SIG-M5 treated with dmso at 0.1 percent for 504 hours (cell line): ENCODE measurements around the gene MMD.
"Not testable (repeated sequence)": the region's sequence is repeated elsewhere in the genome, so short reads cannot be mapped to it uniquely, and the experiment has no call there.

ENCODE experiments used
- DNase-seq: peaks from one replicate; lab custom pipeline; 2025; ENCODE audit not compliant: unreplicated experiment; lab: John Stamatoyannopoulos, UW

MMD gene

DNA sequence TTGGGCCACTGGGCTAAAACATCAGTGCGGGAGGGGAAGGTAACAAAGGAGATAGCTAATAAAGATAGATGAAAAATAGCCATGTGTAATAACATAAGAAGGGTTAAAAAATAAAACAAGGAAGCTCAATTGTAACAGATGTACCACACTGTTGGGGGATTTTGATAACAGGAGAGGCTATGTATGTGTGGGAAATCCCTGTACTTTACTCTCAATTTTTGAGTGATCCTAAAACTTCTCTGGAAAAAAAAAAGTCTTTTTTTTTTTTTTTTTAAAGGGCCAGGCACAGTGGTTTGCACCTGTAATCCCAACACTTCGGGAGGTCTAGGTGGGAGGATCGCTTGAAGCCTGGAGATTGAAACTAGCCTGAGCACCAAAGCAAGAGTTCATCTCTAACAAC lies 1.9 kb upstream of the MMD start:
- DNase-seq = no peak

DNA sequence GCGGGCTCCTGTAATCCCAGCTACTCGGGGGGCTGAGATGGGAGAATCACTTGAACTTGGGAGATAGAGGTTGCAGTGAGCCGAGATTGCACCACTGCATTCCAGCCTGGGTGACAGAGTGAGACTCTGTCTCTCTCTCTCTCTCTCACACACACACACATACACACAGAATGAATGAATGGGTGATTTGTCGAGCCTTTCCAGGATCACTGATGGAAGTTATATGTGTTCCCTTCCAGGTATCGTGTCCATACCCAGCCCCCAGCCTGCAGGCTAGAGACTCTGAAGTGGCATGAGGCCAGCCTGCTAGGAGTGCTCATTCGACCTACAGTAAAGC lies 1.2 kb upstream of the MMD start:
- DNase-seq = not testable (repeated sequence)

DNA sequence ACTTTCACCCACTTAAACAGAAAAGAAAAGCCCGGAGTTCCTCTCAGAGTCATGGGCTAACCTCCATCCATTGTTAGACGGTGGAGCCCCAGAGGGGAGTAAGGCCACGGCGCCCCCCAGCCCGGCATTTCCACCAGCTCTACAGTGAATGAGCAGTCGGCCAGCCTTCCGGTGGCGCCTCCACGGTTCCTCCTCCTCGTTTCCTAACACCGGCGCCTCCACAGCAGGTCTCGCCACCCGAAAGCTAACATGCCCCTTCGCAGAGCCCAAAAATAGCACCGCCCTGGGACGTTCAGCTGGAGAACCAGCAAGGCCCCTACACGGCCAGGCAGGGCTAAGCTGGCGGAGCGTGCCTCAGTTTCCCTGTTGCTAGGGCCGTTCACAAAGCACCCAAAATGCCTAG lies 858 bp downstream of the MMD start:
- DNase-seq = peak; percentile 45

DNA sequence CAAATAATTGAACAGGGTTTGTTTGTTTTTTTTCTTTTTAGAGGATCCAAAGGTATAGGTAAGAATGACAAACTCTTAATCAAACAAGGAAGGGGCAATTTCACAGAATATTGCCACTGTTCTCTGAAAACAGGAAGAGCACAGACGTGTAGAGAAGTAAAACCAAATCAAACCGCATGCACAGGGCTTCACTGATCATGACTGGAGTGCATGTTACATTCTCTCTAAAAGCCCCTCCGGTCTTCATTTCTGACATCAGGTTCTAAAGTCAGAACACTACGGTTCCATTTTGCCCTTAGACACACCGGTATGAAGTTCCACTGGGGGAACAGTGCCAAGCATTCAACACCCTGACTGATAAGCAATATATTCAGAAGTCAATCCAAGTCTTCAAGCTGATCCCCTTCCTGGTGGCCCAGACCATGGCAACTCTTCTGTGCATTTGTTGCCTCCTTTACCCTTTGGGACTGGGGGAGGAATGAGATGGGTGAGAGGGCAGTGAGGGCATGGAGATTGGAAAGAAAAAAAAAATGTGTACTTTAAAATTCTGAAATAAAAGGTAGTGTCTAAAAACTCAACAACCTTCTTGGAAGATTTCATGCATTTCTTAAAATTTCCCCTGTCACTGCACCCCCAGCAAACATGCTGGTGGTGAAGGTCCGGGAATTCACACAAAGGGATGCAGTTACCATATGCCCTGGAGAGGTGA lies 1.4 kb downstream of the MMD start:
- DNase-seq = peak; percentile 78

DNA sequence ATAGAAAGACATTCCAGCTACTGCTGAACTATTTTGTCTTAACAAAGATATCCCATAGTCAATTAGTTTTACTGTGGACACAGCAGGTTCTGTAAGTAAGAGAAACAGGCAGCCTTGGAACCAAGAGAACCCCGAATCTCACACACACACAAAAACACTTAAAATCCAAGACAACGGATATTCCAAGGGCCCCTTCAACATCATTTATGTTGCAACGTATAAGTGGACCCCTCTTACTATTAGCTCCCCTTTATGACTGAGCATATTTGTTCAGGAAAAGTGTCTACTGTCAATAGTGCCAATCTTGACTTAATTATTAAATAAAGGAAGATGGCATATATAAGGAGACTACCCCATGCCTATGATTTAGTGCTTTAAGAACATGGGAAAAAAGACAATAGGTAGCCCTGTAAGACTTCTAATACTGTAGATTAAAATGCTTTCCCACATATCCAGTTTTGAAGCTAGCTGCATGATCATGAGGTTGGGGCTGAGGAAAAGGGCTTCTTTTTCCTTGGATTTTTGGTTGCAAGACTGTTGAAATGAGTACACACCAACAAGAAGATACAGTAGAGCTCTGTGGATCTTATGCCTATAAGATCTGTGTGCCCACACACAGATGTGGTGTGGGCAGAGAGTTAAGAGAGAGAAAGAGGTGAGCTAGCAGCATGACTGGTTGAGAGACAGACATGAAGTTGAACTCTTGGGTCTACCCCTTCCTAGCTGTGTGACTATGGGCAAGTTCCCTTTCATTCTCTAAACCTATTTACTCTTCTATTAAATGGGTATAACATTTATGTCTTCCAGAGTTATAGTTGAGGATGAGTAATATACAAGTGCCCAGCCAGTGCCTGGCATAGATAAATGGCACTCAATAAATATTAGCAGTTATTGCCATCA lies 3.0 kb downstream of the MMD start:
- no peak for DNase-seq

DNA sequence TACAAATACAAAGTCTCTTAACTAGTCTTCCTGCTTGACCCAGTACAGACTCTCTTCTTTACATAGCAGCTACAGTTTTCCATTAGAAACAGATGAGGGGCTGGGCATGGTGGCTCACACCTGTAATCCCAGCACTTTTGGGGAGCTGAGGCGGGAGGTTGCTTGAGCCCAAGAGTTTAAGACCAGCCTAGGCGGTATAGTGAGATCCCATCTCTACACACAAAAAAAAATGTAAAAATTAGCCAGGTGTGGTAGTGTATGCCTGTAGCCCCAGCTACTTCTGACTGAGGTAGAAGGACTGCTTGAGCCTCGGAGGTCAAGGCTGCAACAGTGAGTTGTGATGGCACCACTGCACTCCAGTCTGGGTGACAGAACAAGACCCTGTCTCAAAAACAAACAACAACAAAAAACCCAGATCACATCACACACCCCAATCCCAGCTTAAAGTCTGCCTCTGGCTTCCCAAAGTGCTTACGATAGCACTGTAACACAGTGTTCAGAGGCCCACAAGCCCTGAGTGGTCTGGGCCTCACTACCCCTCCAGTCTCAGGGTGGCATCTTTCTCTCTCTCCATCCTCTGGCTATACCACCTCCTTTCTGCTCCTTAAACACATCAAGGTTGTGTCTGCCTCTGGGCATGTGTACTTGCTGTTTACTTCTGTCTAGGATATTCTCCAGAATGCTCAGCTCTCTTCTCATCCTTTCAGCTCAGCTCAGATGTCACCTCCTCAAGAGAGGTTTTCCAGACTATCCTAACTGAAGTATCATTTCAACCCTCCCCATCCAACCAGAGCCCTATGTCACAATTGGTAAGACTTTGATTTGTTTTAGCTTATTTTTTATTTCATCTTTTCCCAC lies 4.0 kb downstream of the MMD start:
- no peak for DNase-seq

DNA sequence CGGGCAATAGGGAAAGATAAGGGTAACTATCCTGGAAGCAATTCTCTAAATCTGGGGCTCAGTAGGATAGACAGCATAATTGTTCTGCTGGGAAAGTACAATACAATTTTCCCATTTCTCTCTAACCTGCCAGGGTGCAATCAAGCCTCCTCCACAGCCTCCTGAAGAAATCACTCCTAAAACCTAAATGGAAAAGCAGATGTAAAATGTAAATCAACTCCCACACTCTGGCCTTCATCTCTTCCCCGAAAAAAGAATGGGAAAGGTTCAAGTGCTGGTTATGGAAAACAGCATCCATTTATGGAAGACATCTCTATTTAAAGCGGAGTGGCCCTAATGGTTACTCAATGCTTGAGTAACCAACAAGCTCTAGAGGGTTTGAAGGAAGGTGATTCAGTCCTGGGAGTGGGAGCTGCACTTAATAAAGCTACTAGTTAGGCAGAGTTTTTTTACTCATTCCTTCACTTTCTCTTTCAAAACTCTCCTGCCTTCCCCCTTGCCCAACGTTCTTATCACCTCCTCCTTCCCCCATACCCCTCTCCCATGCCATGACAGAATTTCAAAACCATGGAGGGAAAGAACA lies 5.1 kb downstream of the MMD start:
- peak; percentile 42 for DNase-seq

DNA sequence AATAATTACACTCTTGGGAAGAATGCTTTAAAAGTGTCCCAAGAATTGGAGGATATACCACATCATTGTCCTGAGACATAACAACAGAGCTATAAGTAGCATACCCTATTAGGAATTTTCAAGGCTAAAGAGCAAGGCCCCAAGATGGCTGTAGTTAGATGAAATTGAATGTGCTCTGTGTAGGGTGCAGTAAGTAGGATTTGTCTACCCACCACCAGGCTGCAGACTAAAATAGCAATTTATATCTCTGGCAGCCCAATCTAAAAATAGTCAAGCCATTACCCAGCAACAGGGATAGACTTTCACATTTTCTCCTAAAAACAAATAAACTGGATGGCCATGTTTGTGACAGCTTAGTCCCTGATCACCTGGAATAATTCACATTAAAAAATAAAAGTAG lies 5.6 kb downstream of the MMD start:
- no peak for DNase-seq

DNA sequence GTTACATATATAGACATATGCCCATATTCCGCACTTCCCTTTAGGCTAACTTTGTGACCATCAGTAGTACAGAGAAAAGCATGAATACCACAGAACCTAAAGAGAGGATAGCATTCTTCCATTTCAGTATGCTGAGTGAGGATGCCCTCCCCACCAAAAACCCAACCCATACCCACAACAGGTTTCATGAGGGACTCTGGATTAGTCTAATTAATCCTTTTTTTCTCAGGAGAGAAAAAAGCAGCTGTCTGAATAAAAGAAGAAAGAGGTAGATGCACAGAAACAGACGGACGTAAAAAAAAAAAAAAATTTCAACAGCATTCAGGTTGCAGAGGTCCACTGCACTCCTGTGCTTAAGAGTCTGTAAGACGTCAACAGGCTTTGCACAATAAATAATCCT lies 6.7 kb downstream of the MMD start:
- no peak for DNase-seq

DNA sequence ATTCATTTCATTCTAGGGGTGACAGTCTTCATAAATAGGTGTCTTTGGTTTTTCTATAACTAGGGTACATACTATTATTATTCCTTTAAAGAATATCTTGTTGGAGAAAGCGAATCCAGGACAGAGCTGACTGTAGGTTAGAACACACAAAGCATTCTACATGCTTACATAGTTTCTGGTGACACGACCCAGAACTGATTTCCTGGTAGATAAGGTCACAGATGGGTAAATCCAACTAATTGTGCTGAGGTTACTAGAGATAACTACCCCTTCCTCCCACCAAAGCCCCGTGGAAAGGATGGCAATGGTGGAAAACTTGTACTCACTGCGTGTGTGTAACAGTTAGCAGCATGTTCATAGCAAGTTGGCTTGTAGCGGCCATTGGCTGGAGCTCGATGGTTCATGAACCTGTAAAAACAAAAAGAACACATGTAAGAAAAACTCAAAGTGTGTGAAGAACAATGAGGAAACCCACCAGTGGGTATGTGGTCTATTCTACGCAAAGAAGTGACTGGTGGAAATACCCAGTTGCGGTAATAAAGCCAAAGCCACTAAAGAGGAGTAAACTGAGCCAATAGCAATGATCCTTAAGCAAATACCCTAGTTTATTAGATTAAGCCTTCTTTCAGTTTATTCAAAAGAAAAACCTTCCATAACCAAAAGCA lies 7.7 kb downstream of the MMD start:
- DNase-seq = no peak

DNA sequence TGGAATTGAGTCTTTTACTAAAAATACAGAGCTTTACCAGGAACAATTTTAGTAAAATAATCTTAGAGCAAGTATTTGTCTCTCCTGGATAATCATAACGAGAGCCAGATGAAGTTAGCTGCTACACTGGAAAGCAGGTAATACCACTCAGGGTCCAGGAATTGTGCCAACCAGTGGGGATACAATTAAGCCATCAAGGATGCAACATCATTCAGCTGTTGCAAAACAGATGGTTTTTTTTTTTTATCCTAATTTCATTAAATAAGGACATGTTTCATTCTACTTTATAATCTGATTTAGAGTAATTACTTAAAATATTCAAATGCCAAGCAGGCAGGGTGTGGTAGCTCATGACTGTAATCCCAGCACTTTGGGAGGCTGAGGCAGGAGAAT lies 10.2 kb downstream of the MMD start:
- DNase-seq = no peak

DNA sequence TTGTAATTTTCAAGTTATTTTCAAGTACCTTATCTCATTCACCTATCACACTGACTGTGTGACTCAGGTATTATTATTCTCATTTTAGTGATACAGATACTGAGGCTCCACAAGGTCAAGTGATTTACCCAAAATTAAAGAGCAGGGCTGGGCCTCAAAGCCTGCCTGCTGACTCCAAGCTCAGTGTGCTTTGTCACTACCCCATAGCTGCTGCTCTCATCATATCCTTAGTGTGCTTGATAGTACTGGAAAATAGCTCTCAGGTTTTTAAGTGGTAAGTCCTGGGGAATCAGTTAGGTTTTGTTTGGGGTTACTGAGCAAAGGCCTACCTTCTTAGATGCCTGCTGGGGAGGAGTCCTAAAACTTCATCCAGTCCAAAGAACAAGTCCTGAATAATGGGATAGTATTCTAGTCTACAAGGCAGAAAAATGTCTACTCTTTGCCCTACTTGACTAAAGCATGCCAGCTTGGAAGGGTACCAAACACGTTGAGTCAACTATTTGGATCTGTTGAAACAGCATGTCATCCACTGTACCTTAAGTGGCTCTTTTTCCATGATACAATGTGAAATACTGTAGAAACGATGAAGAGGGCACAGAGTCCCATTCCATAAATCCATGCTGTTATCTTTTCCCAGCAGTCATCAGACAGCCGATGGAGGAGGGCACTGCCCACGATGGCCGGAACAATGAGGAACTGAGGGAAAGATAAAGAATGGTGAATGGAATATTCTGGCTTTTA lies 10.7 kb downstream of the MMD start:
- no peak for DNase-seq

DNA sequence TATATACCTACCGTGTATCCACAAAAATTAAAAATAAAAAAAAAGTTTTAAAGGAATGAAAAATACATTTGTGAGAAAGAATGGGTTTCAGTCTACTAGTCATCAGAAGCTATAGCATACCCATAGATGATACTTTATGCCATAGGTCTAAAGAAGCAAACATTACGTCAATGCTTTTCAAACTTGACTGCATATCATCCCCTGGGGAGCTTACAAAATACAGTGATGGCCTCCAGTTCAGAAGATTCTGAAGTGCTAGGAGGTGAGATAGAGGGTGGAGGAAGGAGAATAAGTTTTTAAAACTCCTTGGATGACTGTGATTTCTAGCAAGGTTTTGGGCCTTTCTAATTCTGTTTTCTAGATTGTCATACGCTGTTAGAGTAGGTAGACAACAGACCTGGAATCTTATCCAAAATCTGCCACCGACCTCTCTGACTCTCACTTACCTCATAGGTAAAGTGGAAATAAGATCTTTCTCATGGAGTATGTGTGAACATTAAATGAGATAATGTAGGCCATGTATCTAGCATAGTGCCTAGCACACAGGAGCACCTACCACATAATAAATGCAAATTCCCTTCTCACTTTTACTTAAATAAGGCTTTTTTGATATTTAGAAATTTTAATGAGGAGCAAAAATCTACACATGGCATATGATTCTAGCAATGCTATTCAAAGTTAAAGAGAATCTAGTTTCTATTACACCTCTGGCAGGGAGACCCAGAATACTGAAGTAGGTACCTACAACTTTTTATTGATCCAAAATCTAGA lies 12.4 kb downstream of the MMD start:
- no peak for DNase-seq

DNA sequence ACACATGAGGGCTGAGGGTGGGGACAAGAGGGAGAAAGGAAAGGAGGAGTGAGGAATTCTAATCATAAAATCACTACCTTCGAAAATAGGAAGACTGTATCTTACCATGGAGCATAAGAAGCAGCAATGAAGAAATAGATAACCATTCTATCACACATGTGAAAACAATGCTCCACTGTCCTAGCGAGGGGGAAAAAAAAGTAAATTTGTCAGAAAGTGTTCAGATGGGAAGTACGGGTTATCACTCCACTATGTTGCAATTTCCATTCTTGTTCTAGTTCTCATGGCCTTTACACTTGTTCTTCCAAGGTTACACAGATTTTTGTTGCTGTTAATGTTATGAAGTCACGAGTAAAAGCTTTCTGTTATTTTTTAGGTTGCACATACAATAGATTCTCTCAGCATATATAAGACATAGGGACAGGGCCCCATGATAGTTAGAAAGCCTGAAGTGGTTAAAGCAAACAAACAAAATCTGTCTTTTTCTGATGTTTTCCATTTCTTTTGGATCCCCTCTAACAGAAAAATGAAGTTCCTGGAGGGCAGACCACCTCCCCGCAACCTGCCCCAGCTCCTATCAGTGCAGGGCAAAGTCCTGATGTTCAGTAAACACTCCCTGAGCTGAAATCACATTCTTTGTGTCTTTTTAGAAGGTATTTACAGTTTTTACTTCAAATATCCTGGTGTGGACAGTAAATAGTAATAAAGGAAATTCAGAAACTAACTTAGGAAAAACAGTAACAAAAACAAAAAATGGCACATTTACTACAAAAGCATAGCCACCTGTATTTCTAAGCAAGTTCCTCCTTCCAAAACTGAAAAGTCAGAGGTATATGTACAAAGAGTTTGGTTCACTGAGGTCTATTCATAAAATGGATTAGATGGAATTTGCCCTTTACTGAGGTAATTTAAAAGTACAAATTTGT lies 13.7 kb downstream of the MMD start:
- no peak for DNase-seq

DNA sequence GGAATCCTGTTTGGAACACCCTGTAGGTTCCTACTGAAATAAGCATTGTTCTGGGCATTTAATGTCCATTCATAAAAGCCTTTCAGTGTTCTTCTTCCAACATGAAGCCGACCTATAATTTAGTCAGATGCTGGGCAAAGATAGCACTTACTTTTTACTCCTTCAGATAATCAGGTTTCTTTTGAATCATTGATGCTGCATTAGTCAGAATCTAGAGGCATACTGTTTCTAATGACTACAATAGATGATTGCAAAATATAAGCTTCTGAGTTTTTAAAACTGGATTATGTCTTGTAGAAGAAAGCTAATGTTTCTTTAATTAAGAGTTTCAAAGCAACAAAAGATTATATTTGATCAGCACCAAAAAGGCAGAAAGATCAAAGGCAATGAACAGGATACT lies 16.0 kb downstream of the MMD start:
- no peak for DNase-seq

DNA sequence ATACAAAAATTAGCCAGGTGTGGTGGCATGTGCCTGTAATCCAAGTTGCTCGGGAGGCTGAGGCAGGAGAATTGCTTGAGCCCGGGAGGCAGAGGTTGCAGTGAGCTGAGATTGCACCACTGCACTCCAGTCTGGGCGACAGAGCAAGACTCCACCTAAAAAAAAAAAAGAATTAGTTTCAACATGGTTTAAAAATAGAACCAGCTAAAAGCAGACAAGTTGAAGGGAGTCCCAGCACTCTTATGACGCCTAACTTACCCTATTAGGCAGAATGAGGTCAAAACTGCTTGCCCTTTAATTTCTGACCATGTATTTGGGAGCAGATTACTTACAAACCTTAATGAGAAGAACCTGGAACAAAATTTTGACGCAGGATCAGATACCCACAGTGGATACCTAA lies 17.4 kb downstream of the MMD start:
- not testable (repeated sequence) for DNase-seq

DNA sequence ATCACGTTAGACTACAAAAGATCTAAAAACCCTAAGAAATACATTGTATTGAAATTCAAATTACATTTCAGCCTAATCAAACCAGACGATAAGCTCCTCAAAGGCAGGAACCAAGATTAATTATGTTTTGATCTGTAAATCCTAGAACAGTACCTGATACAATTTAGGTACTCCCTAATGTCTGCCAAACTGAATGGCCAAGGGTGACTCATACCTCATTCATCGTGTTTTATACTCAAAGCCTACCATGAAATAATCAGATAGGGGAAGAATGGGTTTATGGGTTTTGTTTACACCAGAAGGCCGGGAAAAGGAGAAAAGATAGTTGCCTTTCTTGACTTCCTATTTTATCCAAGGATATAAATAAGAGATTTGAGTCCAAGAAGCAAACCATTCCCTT lies 19.3 kb downstream of the MMD start:
- DNase-seq = no peak

DNA sequence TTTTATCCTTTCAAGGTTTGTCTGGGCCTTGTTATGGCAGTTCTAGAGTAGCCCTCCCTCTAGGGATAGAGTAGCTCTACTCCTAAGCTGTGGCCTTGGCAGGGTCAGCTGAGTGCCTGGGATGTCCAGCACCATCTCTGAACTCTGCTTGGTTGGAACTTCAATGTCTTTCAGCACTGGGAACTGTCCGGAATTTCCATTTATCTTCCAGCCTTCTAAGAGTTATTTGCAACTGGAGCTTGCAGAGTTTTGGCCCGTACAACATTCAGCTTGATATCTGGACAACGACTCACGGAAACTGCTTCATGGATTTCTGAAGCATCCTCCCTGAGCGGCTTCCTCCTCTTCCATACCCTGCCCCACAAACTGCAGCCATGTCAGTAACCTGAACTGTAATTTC lies 22.9 kb downstream of the MMD start:
- no peak for DNase-seq
